Stimulated activated CD8-positive, alpha-beta memory T cell treated with anti-CD3 and anti-CD28 coated beads, Interleukin-4, amount 100 ng/mL, for 1 hour (primary cell): Measurements from ENCODE around the gene ZNF581.
A peak's percentile ranks its signal among the peaks of the same experiment; 100 is the strongest.

ENCODE experiments used
- DNase-seq, 2 donors: peaks; one replicate each; pipeline ENCODE4 v3.0.0-alpha.2; 2020; ENCODE audit warnings: low read depth in 2 of 2, low spot score in 1 of 2

ZNF581 gene

GRCh38 chr19:55647732-55648584 lies 4.5 kb downstream of the ZNF581 start, which contains the start of gene CCDC106:
Gene CCDC106 (plus strand): TSS chr19:55648212. CDS start chr19:55649047, 835 bp downstream.
- DNase-seq = no peak

DNA sequence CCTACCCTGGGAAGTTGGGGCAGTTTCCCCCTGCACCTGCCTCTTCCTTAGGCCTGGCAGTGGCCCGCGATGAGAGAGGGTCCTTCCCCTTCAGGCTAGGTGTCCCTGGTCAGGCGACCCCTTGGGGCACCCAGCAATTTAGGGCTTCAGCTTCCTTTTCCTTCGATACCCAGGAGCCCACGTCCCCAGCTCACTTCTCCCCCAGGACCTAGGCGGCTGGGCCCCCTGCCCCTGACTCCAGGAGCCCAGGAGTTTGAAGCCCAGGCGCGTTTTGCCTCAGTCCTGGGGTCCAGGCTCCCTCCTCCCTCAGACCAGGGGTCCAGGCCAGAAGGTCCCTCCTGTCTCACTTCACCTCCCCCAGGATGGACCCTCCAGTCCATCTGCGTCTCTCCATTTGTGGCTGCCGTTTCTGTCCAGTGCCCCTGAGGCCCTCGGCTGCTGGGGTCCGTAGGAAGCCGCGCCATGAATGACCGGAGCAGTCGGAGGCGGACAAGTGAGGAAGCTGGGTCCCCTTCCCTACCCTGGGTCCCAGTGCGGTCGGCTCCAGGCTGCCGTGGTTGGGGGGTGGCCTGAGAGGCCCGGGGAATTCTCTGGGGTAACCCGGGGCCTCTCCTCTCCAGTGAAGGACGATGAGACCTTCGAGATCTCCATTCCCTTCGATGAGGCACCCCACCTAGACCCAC lies 5.3 kb downstream of the ZNF581 start:
- no peak for DNase-seq

GRCh38 chr19:55649268-55650125 lies 6.0 kb downstream of the ZNF581 start:
- DNase-seq = no peak

DNA sequence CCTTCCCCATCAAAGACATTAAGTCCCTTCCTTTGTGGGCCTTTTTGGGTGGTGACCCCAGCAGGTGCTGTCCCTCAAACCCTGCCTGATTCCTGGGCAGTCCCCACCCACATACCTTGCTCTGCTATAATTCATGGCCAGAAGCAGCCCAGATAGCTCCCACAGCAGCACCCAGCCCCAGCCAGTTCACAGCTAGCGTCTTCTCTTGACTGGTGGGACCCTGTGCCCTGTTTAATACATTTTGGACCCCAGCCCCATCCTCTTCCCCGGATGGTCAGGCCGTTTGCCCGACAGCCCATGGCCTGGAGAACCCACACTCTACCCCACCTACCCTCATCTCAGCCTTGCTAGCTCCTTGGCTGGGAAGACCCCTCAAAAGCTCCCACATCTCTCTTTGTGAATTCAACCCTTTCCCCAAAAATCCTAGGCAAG lies 6.7 kb downstream of the ZNF581 start:
- no peak for DNase-seq

- no peak for DNase-seq
Measured at GRCh38 chr19:55650602-55651230, 7.3 kb downstream of the ZNF581 start.

DNA sequence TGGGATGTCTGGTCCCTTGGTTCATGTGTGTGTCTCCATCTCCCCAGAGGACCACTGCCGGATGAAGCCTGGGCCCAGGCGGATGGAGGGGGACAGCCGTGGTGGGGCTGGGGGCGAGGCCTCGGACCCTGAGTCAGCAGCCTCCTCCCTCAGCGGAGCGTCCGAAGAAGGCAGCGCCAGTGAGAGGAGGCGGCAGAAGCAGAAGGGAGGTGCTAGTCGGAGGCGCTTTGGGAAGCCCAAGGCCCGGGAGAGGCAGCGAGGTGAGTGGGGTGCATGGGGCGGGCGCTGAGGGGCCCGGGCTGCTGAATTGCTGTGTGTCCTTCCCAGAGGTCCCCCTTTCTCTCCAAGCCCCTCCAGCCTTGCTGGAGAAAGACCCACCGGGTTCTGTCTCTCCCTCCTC lies 7.8 kb downstream of the ZNF581 start:
- DNase-seq = no peak

- DNase-seq = no peak
Measured at GRCh38 chr19:55652311-55653128, 9.1 kb downstream of the ZNF581 start.

GRCh38 chr19:55653651-55654322 lies 10.3 kb downstream of the ZNF581 start:
- DNase-seq = peak; percentile 99

DNA sequence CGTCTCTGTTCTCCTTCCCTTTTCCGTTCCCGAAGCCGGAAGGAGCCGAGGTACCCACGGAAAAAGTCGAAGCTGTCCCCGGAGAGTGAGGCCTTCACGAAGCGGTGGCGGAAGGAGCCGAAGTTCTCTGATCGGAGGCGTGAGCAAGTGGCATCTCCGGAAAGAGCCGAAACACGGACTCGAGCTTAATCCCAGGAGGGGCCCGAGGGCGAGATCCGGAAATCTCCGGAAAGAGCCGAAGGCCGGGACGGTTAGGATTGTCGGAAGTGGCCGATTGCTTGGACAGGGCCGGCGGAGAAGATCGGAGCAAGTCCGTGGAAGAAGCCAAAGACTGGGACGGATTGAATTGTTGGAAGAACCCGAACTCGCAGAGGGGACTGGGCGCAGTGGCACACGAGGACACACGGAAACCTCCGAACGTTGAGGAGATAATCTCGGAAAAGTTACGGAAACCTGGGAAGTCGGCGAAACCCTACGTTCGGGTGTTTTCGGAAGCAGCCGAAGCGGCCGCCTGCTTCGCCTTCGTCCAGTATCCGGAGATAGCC lies 10.9 kb downstream of the ZNF581 start:
- DNase-seq = peak; percentile 86 to 97

DNA sequence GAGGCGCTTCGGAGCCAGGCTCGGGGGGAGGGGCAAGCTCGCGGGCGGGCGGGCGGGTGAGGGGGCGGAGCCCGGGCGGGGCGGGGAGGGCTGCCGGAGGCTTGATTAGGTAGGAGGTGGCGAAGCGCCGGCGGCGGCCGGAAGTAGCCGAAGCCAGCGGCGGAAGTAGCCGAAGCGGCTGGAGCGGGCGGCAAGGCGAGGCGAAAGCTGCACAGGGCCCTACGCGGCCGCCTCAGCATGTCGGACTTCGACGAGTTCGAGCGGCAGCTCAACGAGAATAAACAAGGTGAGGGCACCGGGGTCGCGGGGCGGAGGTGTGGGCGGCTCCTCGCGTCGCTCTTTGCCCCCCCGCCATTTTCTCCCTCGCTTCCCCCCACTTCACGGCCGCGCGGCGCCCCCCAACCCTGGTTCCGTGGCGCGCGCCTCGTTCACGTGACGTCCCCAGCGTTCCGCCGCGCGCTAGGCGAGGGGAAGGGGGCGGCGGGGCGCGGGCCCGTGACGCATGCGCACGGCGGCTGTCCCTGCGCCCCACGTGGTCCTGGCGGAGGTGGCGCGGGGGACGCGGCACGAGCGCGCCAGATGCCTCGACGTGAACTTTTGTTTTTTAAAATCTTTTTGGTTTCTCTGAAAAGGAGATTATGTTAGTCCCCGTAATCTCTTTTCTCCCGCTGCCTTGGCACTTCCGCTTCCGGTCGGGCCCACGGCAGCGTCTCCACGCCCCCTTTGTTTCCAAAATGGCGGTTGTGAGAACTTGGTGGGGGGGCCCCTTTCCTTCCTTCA lies 11.6 kb downstream of the ZNF581 start, which contains the start of gene U2AF2:
Gene U2AF2, plus strand, starts transcription at position 168 of the 780 bp plus-strand sequence. Its CDS starts 70 bp downstream, at position 238.
- DNase-seq = peak; percentile 94

GRCh38 chr19:55655648-55656040 lies 12.2 kb downstream of the ZNF581 start:
- no peak for DNase-seq

DNA sequence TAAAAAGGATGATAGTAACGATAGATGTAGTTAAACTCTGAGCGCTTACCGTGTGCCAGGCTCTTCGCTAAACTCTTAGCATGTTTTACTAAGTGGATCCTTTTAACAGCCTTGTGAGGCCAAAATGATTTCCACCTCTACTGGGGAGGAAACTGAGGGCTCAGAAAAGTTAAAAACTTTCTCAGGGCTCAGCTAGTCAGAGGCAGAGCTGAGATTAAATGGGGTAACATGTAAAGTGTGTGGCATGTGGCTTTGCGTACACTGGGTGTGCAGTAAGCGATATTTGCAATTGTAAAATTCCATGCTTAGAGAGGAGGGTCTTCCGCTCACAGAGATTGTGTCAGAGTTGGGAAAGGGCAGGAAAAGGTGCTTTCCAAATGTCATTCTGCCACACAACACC lies 13.1 kb downstream of the ZNF581 start:
- DNase-seq = no peak

DNA sequence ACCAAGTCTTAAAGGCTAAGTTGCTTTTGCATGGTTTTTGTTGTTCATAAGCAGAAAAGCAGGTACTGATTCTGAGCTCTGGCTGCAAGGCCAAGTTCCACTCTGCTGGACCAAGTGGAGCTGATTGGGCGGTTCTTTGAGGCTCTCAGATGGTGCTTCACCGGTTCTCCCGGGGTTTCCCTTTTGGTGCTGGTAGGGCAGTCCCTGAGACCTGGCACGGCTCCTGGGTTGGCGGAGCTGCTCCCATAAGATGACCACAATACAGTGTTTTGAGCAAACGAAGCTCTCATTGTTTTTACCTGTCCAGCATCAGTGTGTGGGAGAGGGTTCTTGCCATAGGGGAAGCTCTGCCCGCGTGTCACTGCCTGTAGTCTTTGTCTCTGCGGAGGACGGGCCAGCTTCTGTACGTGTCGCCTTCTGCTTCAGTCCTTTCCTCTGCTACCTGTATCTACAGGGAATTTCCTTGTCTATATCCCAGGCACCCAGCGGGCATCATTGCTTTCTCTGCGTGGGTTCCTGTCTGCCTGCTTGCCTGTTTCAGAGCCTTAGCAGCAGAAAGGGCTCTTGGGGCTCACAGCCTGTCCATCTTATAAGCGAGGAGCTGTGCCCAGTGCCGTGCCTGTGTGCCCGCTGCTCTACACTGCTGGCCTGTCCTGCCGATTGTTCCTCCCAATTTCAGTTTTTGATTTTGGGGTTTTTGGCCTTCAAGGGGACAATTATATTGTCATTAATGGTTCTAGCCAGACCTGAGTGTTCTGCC lies 13.7 kb downstream of the ZNF581 start:
- DNase-seq = no peak

- no peak for DNase-seq
Measured at GRCh38 chr19:55658846-55659459, 15.5 kb downstream of the ZNF581 start.

DNA sequence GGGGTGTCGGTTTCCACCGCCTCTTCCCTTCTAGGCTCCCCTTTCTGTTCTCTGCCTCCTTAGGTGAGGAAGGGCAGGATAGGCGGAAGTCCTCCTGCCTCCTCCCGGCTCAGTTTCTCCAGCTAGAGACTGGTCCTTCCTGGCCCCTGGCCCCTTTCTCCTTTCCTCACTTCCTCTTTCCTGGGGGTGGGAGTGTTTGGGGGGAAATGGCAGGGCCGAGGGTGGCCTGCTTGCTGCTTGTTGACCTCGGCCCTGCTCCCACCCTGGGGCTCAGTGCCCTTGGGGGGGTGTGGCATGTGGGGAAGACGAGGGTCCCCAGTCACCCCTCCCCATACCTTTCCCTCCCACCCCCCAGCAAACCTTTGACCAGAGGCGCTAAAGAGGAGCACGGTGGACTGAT lies 16.4 kb downstream of the ZNF581 start:
- DNase-seq = no peak

GRCh38 chr19:55660404-55660803 lies 17.0 kb downstream of the ZNF581 start:
- no peak for DNase-seq

GRCh38 chr19:55660991-55661390 lies 17.5 kb downstream of the ZNF581 start:
- no peak for DNase-seq
